Keratinocyte (primary cell): Measurements from ENCODE around the gene SDCCAG8.

Experiments
- EZH2 ChIP-seq: IDR thresholded peaks from one replicate; pipeline ENCODE4 v1.6.1; 2012; ENCODE audit warnings: inconsistent platforms, mild to moderate bottlenecking, low read length, moderate library complexity
- TF ChIP-seq, protein P1 (sequence below), 3 experiments: IDR thresholded peaks in 1 of 3; conservative IDR thresholded peaks in 1 of 3; optimal IDR thresholded peaks in 1 of 3; 2 replicates in 2 of 3; 3 replicates in 1 of 3; pipeline versions ENCODE3 to v1.5.1; 2011; ENCODE audit warnings: low read length in 3 of 3, mild to moderate bottlenecking in 3 of 3, moderate library complexity in 2 of 3, control low read depth in 1 of 3, inconsistent platforms in 1 of 3; ENCODE audit not compliant: insufficient read depth in 2 of 3; ENCODE audit errors: extremely low read depth in 1 of 3

DNA sequence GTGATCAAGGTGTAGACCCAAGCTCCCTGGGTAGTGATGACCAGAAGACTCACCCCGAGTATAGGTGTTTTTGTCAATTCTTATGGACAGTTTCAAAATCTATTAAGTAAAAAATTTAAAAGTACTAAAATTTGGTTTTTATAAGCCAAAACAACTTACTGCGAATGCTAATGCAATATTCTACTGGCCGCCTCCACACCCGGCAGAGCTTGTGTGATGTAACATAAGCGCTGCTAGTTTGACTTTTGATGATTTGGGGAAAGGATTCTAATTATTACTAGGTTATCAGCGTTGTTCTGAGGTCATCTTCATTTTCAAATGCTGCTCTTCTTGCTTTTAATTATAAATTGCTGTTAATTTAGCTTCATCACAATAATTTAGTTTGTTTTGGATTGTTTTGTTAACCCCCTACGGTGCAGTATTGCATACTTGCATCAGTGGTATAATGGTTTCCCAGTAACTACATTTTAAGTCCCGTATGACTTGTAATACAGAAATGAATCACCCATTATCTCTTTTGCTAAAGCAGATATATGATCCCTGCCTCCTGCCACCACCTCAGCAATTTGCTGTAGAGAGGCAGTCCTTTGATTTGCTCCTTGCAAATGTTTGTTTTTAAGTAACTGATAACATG, 178.0 kb downstream of the SDCCAG8 start:
- TF ChIP-seq, protein P1, sequence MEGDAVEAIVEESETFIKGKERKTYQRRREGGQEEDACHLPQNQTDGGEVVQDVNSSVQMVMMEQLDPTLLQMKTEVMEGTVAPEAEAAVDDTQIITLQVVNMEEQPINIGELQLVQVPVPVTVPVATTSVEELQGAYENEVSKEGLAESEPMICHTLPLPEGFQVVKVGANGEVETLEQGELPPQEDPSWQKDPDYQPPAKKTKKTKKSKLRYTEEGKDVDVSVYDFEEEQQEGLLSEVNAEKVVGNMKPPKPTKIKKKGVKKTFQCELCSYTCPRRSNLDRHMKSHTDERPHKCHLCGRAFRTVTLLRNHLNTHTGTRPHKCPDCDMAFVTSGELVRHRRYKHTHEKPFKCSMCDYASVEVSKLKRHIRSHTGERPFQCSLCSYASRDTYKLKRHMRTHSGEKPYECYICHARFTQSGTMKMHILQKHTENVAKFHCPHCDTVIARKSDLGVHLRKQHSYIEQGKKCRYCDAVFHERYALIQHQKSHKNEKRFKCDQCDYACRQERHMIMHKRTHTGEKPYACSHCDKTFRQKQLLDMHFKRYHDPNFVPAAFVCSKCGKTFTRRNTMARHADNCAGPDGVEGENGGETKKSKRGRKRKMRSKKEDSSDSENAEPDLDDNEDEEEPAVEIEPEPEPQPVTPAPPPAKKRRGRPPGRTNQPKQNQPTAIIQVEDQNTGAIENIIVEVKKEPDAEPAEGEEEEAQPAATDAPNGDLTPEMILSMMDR (optimal IDR thresholded peaks at IDR 0.05 in 1 of 3, IDR thresholded peaks at IDR 0.05 in 1 of 3, conservative IDR thresholded peaks at IDR 0.05 in 1 of 3; ENCODE audit: extremely low read depth in 1 of 3, insufficient read depth in 2 of 3, low read length in 3 of 3): no peak
- TF ChIP-seq EZH2: no peak
